Measurements from ENCODE around the gene AGBL4. TPM values are rescaled to one million over a fixed set of nuclear protein-coding genes. Genes with fewer than 3 reads are reported as not detected.

The AGBL4 gene
- total RNA-seq, 1 donor from 2014 or later: 0.52 TPM

GRCh38 chr1:49694251-49694827 lies 329.4 kb downstream of the AGBL4 start:
- DNase-seq (ENCODE audit: low spot score): no peak

GRCh38 chr1:49686107-49686506 lies 337.6 kb downstream of the AGBL4 start:
- DNase-seq (ENCODE audit: low spot score): no peak

- no peak for DNase-seq (ENCODE audit: low spot score)
Observed at GRCh38 chr1:49677706-49678105, 346.0 kb downstream of the AGBL4 start.

GRCh38 chr1:49651136-49651535 lies 372.6 kb downstream of the AGBL4 start:
- DNase-seq (ENCODE audit: low spot score): no peak

GRCh38 chr1:49630156-49630555 lies 393.6 kb downstream of the AGBL4 start:
- DNase-seq (ENCODE audit: low spot score): no peak

GRCh38 chr1:49627781-49628180 lies 396.0 kb downstream of the AGBL4 start:
- DNase-seq (ENCODE audit: low spot score): no peak

- no peak for DNase-seq (ENCODE audit: low spot score)
Observed at GRCh38 chr1:49626472-49626871, 397.3 kb downstream of the AGBL4 start.

- no peak for DNase-seq (ENCODE audit: low spot score)
Observed at GRCh38 chr1:49622877-49623276, 400.9 kb downstream of the AGBL4 start.

- DNase-seq (ENCODE audit: low spot score): no peak
Observed at GRCh38 chr1:49606082-49606481, 417.7 kb downstream of the AGBL4 start.

GRCh38 chr1:49597436-49597835 lies 426.3 kb downstream of the AGBL4 start:
- DNase-seq (ENCODE audit: low spot score): no peak

- DNase-seq (ENCODE audit: low spot score): no peak
Observed at GRCh38 chr1:49576327-49576901, 447.3 kb downstream of the AGBL4 start.

- DNase-seq (ENCODE audit: low spot score): no peak
Observed at GRCh38 chr1:49556676-49557234, 467.0 kb downstream of the AGBL4 start.

- DNase-seq (ENCODE audit: low spot score): no peak
Observed at GRCh38 chr1:49552101-49552500, 471.7 kb downstream of the AGBL4 start.

- DNase-seq (ENCODE audit: low spot score): no peak
Observed at GRCh38 chr1:49544615-49545014, 479.1 kb downstream of the AGBL4 start.

GRCh38 chr1:49541096-49541752 lies 482.5 kb downstream of the AGBL4 start:
- DNase-seq (ENCODE audit: low spot score): no peak

GRCh38 chr1:49527606-49528305 lies 496.0 kb downstream of the AGBL4 start:
- DNase-seq (ENCODE audit: low spot score): no peak

- DNase-seq (ENCODE audit: low spot score): no peak
Observed at GRCh38 chr1:49526672-49527071, 497.1 kb downstream of the AGBL4 start.

GRCh38 chr1:49523764-49524163 lies 500.0 kb downstream of the AGBL4 start:
- no peak for DNase-seq (ENCODE audit: low spot score)

GRCh38 chr1:49466961-49467360 lies 556.8 kb downstream of the AGBL4 start:
- no peak for DNase-seq (ENCODE audit: low spot score)

GRCh38 chr1:49465486-49466185 lies 558.1 kb downstream of the AGBL4 start:
- DNase-seq (ENCODE audit: low spot score): no peak

- no peak for DNase-seq (ENCODE audit: low spot score)
Observed at GRCh38 chr1:49448200-49448599, 575.6 kb downstream of the AGBL4 start.

- DNase-seq (ENCODE audit: low spot score): no peak
Observed at GRCh38 chr1:49436865-49437264, 586.9 kb downstream of the AGBL4 start.

Measured in mucosa of gallbladder (tissue), 1 donor.